Tibial artery (tissue), 4 donors: ENCODE results near the gene PANK1.
"Not testable (repeated sequence)": the region's sequence is repeated elsewhere in the genome, so short reads cannot be mapped to it uniquely, and the experiment has no call there.

Experiments
- DNase-seq, 2 donors: peaks; one replicate each; pipeline ENCODE4 v3.0.0-alpha.2; 2019
- H3K27ac ChIP-seq, 2 donors: fragments of 200-600 bp; sonication (generic) in 1 of 2; 1 replicate in 1 of 2; 2 replicates in 1 of 2; pipeline ENCODE4 v1.5.1; 2018 to 2019; ENCODE audit warnings: mild to moderate bottlenecking in 1 of 2
- H3K27me3 ChIP-seq, 2 donors: fragments of 200-600 bp; sonication (generic) in 1 of 2; one replicate each; pipeline versions ENCODE4 v1.5.1 to v1.6.0; 2016 to 2019
- H3K36me3 ChIP-seq, 3 donors: fragments of 200-600 bp; sonication (generic) in 2 of 3; one replicate each; pipeline ENCODE4 v1.5.1; 2016 to 2019; ENCODE audit warnings: mild to moderate bottlenecking in 2 of 3
- H3K4me1 ChIP-seq, 4 donors: fragments of 200-600 bp; sonication (generic) in 2 of 4; 1 replicate in 3 of 4; 2 replicates in 1 of 4; pipeline ENCODE4 v1.5.1; 2016 to 2019
- H3K4me3 ChIP-seq, 2 donors: fragments of 200-600 bp; sonication (generic) in 1 of 2; 1 replicate in 1 of 2; 2 replicates in 1 of 2; pipeline ENCODE4 v1.5.1; 2018 to 2019; ENCODE audit warnings: mild to moderate bottlenecking in 2 of 2
- H3K9me3 ChIP-seq, 3 donors: fragments of 200-600 bp; sonication (generic) in 1 of 3; one replicate each; pipeline ENCODE4 v1.5.1; 2016 to 2019
- CTCF ChIP-seq, 2 experiments: fragments of 200-600 bp in 1 of 2; fragments of 450-650 bp in 1 of 2; IDR thresholded peaks; one replicate each; pipeline ENCODE4 v1.5.1; 2017 to 2019; ENCODE audit warnings: antibody characterized with exemption in 2 of 2, mild to moderate bottlenecking in 1 of 2, moderate library complexity in 1 of 2
- intact Hi-C: fragments of 100-400 bp; cut with DNase I; formaldehyde crosslinking; loops from one replicate; pipeline ENCODE4 v1.15.0; 2023; ENCODE audit warnings: low total_unique reads

The PANK1 gene

GRCh38 chr10:89627830-89628229 lies 17.2 kb downstream of the PANK1 start:
- Histone ChIP-seq H3K27me3 (no peaks in the 10 kb centered on the region), H3K27ac (no peak overlapping the region), H3K9me3 (no peaks in the 10 kb centered on the region), H3K4me3 (no peak overlapping the region), H3K4me1 (no peaks in the 10 kb centered on the region), H3K36me3 (no peaks in the 10 kb centered on the region)
- TF ChIP-seq CTCF (IDR thresholded peaks at IDR 0.05): no peak
- DNase-seq: no peak
- intact Hi-C loops: no loop called here

- TF ChIP-seq CTCF (IDR thresholded peaks at IDR 0.05): no peak
- H3K36me3 ChIP-seq: no peaks in the 10 kb centered on the region
- no peaks in the 10 kb centered on the region for H3K4me1 ChIP-seq
- no peak overlapping the region for H3K27ac ChIP-seq
- peaks cover 0 to 3% (median 2%) of the 10 kb centered on the region in 3 donors for H3K9me3 ChIP-seq
- DNase-seq: no peak
- H3K4me3 ChIP-seq: no peak overlapping the region
- H3K27me3 ChIP-seq: no peaks in the 10 kb centered on the region
- intact Hi-C loops: no loop called here
Measured at GRCh38 chr10:89625041-89625765, 19.8 kb downstream of the PANK1 start.

- no peaks in the 10 kb centered on the region for H3K36me3 ChIP-seq
- no peaks in the 10 kb centered on the region for H3K27me3 ChIP-seq
- no peaks in the 10 kb centered on the region for H3K4me1 ChIP-seq
- peaks cover 0 to 5% (median 4%) of the 10 kb centered on the region in 3 donors for H3K9me3 ChIP-seq
- no peak for DNase-seq
- no peak overlapping the region for H3K27ac ChIP-seq
- TF ChIP-seq CTCF (IDR thresholded peaks at IDR 0.05): no peak
- intact Hi-C loops: no loop called here
- no peak overlapping the region for H3K4me3 ChIP-seq
Measured at GRCh38 chr10:89624020-89624419, 21.0 kb downstream of the PANK1 start.

GRCh38 chr10:89622151-89622550 lies 22.9 kb downstream of the PANK1 start:
- Histone ChIP-seq H3K27me3 (no peaks in the 10 kb centered on the region), H3K36me3 (no peaks in the 10 kb centered on the region), H3K4me1 (no peaks in the 10 kb centered on the region), H3K9me3 (peaks cover 0 to 5% (median 4%) of the 10 kb centered on the region in 3 donors), H3K27ac (no peak overlapping the region), H3K4me3 (no peak overlapping the region)
- intact Hi-C loops: no loop called here
- DNase-seq: no peak
- no peak for TF ChIP-seq CTCF (IDR thresholded peaks at IDR 0.05)

GRCh38 chr10:89621438-89621837 lies 23.6 kb downstream of the PANK1 start:
- H3K27ac ChIP-seq: no peak overlapping the region
- intact Hi-C loops: no loop called here
- no peak overlapping the region for H3K4me3 ChIP-seq
- H3K27me3 ChIP-seq: no peaks in the 10 kb centered on the region
- H3K4me1 ChIP-seq: no peaks in the 10 kb centered on the region
- no peak for DNase-seq
- H3K36me3 ChIP-seq: no peaks in the 10 kb centered on the region
- H3K9me3 ChIP-seq: peaks cover 0 to 5% (median 4%) of the 10 kb centered on the region in 3 donors
- TF ChIP-seq CTCF (IDR thresholded peaks at IDR 0.05): no peak

GRCh38 chr10:89620296-89620695 lies 24.7 kb downstream of the PANK1 start:
- H3K4me3 ChIP-seq, H3K36me3 ChIP-seq, DNase-seq, intact Hi-C loops, H3K4me1 ChIP-seq, H3K27ac ChIP-seq, H3K9me3 ChIP-seq, H3K27me3 ChIP-seq: not testable (repeated sequence)
